H1 (cell line): Measurements from ENCODE around the gene SLC8A1. TPM values are rescaled to one million over a fixed set of nuclear protein-coding genes. Genes with fewer than 3 reads are reported as not detected.

Experiments
- CTCF ChIA-PET: fragments of 300-600 bp; sonication (Branson Sonifier 250); formaldehyde crosslinking; loops from one replicate; lab custom pipeline; 2021; ENCODE audit not compliant: partially characterized antibody; lab: Charles Lee
- POLR2A ChIA-PET: fragments of 300-600 bp; sonication (Branson Sonifier 250); formaldehyde crosslinking; loops from one replicate; lab custom pipeline; 2021; ENCODE audit warnings: inconsistent platforms; ENCODE audit not compliant: partially characterized antibody; lab: Charles Lee
- DNase-seq, 2 experiments: peaks; one replicate each; pipeline versions ENCODE4 v3.0.0 to v3.0.0-alpha.2; 2010 to 2022; ENCODE audit warnings: low spot score in 2 of 2, low read depth in 1 of 2, mixed read lengths in 1 of 2
- FAIRE-seq: peaks from 2 replicates; lab custom pipeline; 2011; peaks lifted over from hg19 to GRCh38; lab: Jason Lieb, UNC
- H2AFZ ChIP-seq: 2 replicates; pipeline ENCODE4 v1.8.1; 2012; ENCODE audit warnings: low read length, inconsistent platforms
- H2AK5ac ChIP-seq: 2 replicates; pipeline ENCODE4 v1.6.1; 2013; ENCODE audit warnings: low read depth, low read length
- H2BK120ac ChIP-seq: replicated peaks from 2 replicates; pipeline ENCODE3; 2013; ENCODE audit warnings: low read depth, low read length, inconsistent platforms
- H2BK12ac ChIP-seq: 2 replicates; pipeline ENCODE4 v1.6.1; 2013; ENCODE audit warnings: low read depth, low read length
- H2BK15ac ChIP-seq: 2 replicates; pipeline ENCODE4 v1.6.1; 2013; ENCODE audit warnings: low read length
- H2BK20ac ChIP-seq: 2 replicates; pipeline ENCODE4 v1.6.1; 2013; ENCODE audit warnings: low read length
- H2BK5ac ChIP-seq: 2 replicates; pipeline ENCODE4 v1.6.1; 2013; ENCODE audit warnings: low read depth, low read length
- H3K14ac ChIP-seq: 2 replicates; pipeline ENCODE4 v1.6.1; 2013; ENCODE audit warnings: inconsistent platforms; ENCODE audit not compliant: insufficient read length
- H3K18ac ChIP-seq: 2 replicates; pipeline ENCODE4 v1.6.1; 2013; ENCODE audit warnings: low read length; ENCODE audit errors: extremely low read depth
- H3K23ac ChIP-seq: 2 replicates; pipeline ENCODE4 v1.6.1; 2013; ENCODE audit warnings: inconsistent platforms; ENCODE audit not compliant: insufficient read length
- H3K23me2 ChIP-seq: 2 replicates; pipeline ENCODE4 v1.6.1; 2013; ENCODE audit warnings: low read depth, low read length
- H3K27ac ChIP-seq: 2 replicates; pipeline ENCODE4 v1.6.1; 2011; ENCODE audit warnings: low read depth, low read length, inconsistent platforms
- H3K27me3 ChIP-seq, 4 experiments: replicated peaks in 1 of 4; 1 replicate in 1 of 4; 2 replicates in 3 of 4; pipeline versions ENCODE4 v1.6.1 to v1.8.1; 2011 to 2013; ENCODE audit warnings: low read length in 3 of 4, mild to moderate bottlenecking in 3 of 4, inconsistent platforms in 2 of 4, mixed read lengths in 2 of 4, moderate library complexity in 1 of 4; ENCODE audit not compliant: control insufficient read depth in 3 of 4, insufficient read depth in 3 of 4; ENCODE audit errors: extremely low read depth in 1 of 4
- H3K36me3 ChIP-seq, 4 experiments: 2 replicates each; pipeline versions ENCODE4 v1.6.1 to v1.8.1; 2011 to 2013; ENCODE audit warnings: mild to moderate bottlenecking in 4 of 4, low read length in 3 of 4, moderate library complexity in 2 of 4, control low read depth in 1 of 4, inconsistent platforms in 1 of 4; ENCODE audit not compliant: insufficient read depth in 4 of 4, control insufficient read depth in 2 of 4
- H3K4ac ChIP-seq: replicated peaks from 2 replicates; pipeline ENCODE3; 2013; ENCODE audit warnings: low read length, low read depth, mixed read lengths, inconsistent platforms; ENCODE audit not compliant: insufficient read length
- H3K4me1 ChIP-seq, 4 experiments: replicated peaks in 1 of 4; 1 replicate in 1 of 4; 2 replicates in 3 of 4; pipeline versions ENCODE4 v1.6.1 to v1.8.1; 2011 to 2013; ENCODE audit warnings: low read length in 3 of 4, inconsistent platforms in 2 of 4, mixed read lengths in 1 of 4; ENCODE audit not compliant: insufficient read depth in 4 of 4, control insufficient read depth in 3 of 4
- H3K4me2 ChIP-seq, 2 experiments: 2 replicates each; pipeline versions ENCODE4 v1.6.1 to v1.8.1; 2011 to 2013; ENCODE audit warnings: low read depth in 2 of 2, low read length in 2 of 2, control low read depth in 1 of 2, inconsistent platforms in 1 of 2, mild to moderate bottlenecking in 1 of 2; ENCODE audit not compliant: insufficient read depth in 1 of 2
- H3K4me3 ChIP-seq, 4 experiments: fragments of 200-600, 300-600 bp in 1 of 4; sonication (generic), shearing (Covaris generic), sonication (Bioruptor Twin) in 1 of 4; 2 replicates each; pipeline versions ENCODE4 v1.5.1 to v1.8.1; 2011 to 2016; ENCODE audit warnings: low read length in 4 of 4, low read depth in 3 of 4, control low read depth in 2 of 4, inconsistent platforms in 2 of 4, mild to moderate bottlenecking in 2 of 4, mixed read lengths in 1 of 4, moderate library complexity in 1 of 4; ENCODE audit not compliant: insufficient read depth in 2 of 4; ENCODE audit errors: extremely low read depth in 1 of 4
- H3K56ac ChIP-seq: replicated peaks from 2 replicates; pipeline ENCODE3; 2013; ENCODE audit warnings: low read depth, mild to moderate bottlenecking, mixed read lengths, low read length, inconsistent platforms; ENCODE audit not compliant: insufficient read length
- H3K79me1 ChIP-seq: 2 replicates; pipeline ENCODE4 v1.6.1; 2013; ENCODE audit warnings: low read depth, low read length, control low read depth
- H3K79me2 ChIP-seq, 2 experiments: 2 replicates each; pipeline versions ENCODE4 v1.6.1 to v1.8.1; 2012 to 2013; ENCODE audit warnings: low read length in 2 of 2, mild to moderate bottlenecking in 2 of 2, inconsistent platforms in 1 of 2; ENCODE audit not compliant: insufficient read depth in 2 of 2, control insufficient read depth in 1 of 2
- H3K9ac ChIP-seq, 4 experiments: replicated peaks in 1 of 4; 1 replicate in 1 of 4; 2 replicates in 3 of 4; pipeline versions ENCODE4 v1.6.1 to v1.8.1; 2011 to 2013; ENCODE audit warnings: low read depth in 3 of 4, low read length in 3 of 4, control low read depth in 2 of 4, mild to moderate bottlenecking in 2 of 4, moderate library complexity in 2 of 4, inconsistent platforms in 1 of 4; ENCODE audit errors: extremely low read depth in 1 of 4
- H3K9me3 ChIP-seq, 2 experiments: 2 replicates each; pipeline versions ENCODE4 v1.6.1 to v1.8.1; 2012 to 2013; ENCODE audit warnings: mild to moderate bottlenecking in 2 of 2, moderate library complexity in 2 of 2, control low read depth in 1 of 2, inconsistent platforms in 1 of 2, low read depth in 1 of 2, low read length in 1 of 2, mixed read lengths in 1 of 2; ENCODE audit not compliant: insufficient read depth in 2 of 2
- H4K20me1 ChIP-seq, 2 experiments: replicated peaks in 1 of 2; 2 replicates each; pipeline versions ENCODE3 to v1.8.1; 2011 to 2013; ENCODE audit warnings: inconsistent platforms in 2 of 2, low read length in 2 of 2, mild to moderate bottlenecking in 1 of 2; ENCODE audit not compliant: insufficient read depth in 2 of 2, control insufficient read depth in 1 of 2
- H4K5ac ChIP-seq: 2 replicates; pipeline ENCODE4 v1.6.1; 2013; ENCODE audit warnings: low read length, low read depth, mixed read lengths, inconsistent platforms; ENCODE audit not compliant: insufficient read length
- H4K8ac ChIP-seq: 2 replicates; pipeline ENCODE4 v1.8.0; 2013; ENCODE audit warnings: mild to moderate bottlenecking, moderate library complexity, low read length, inconsistent platforms; ENCODE audit not compliant: insufficient read depth; ENCODE audit errors: extremely low read depth
- H4K91ac ChIP-seq: replicated peaks from 2 replicates; pipeline ENCODE3; 2013; ENCODE audit warnings: low read length, mixed read lengths, inconsistent platforms; ENCODE audit not compliant: insufficient read length
- ATF3 ChIP-seq: IDR thresholded peaks from 2 replicates; pipeline ENCODE4 v1.6.1; 2011; ENCODE audit warnings: low read depth, mild to moderate bottlenecking, low read length; ENCODE audit not compliant: insufficient read depth
- PHF8 ChIP-seq: fragments of 200-600 bp; sonication (generic); conservative IDR thresholded peaks from 2 replicates; pipeline ENCODE4 v1.7.1; 2012; ENCODE audit warnings: low read depth, mild to moderate bottlenecking, inconsistent platforms, low read length, moderate library complexity
- POLR2AphosphoS5 ChIP-seq: IDR thresholded peaks from 2 replicates; pipeline ENCODE4 v1.6.1; 2011; ENCODE audit warnings: low read depth, low read length
- TEAD4 ChIP-seq: IDR thresholded peaks from 2 replicates; pipeline ENCODE4 v1.6.1; 2012; ENCODE audit warnings: low read depth, low read length, inconsistent platforms, mixed read lengths
- YY1 ChIP-seq: IDR thresholded peaks from 2 replicates; pipeline ENCODE4 v1.6.1; 2011; ENCODE audit warnings: low read depth, mild to moderate bottlenecking, low read length
- WGBS, 2 experiments: shearing (Covaris generic) in 1 of 2; methylation state at CpG; one replicate each; pipeline versions ENCODE4 v1.1.6 to v1.1.7; 2013 to 2015; ENCODE audit warnings: low lambda C conversion rate in 2 of 2, mixed read lengths in 2 of 2, inconsistent platforms in 1 of 2, low coverage in 1 of 2, missing lambda C conversion rate in 1 of 2; ENCODE audit not compliant: insufficient replicate concordance in 2 of 2, insufficient coverage in 1 of 2, insufficient read length in 1 of 2; ENCODE audit errors: extremely low coverage in 1 of 2, missing lambda C conversion rate in 1 of 2; 5-methylcytosine and 5-hydroxymethylcytosine counted together
- polyA plus RNA-seq, 7 experiments: library from polyadenylated mRNA; depleted of rRNA in 3 of 7; stranded (reverse) in 5 of 7; unstranded in 2 of 7; fragments of >200 nt in 5 of 7; fragments of 200-250 nt in 2 of 7; gene quantifications; 1 replicate in 5 of 7; 2 replicates in 1 of 7; 4 replicates in 1 of 7; pipeline versions ENCODE4 v1.2.1 to v1.2.3, GENCODE V29; 2011 to 2013; ENCODE audit warnings: missing spikeins in 2 of 7, mixed read lengths in 2 of 7
- total RNA-seq: library from RNA; stranded (reverse); fragmentation: NEBNext Ultra II Directional; extraction: Animal tissue kit (Norgen Biotek cat#: 25700); gene quantifications from 2 replicates; pipeline ENCODE4 v1.2.1, GENCODE V29; 2021

Gene SLC8A1
- total and polyA plus RNA-seq, 2 of the 8 experiments (the other 6 are each of a cell fraction or from before 2014, with no cell fraction given) = 0.68 to 3.6 TPM

GRCh38 chr2:40355451-40355850 is 96.4 kb downstream of the SLC8A1 start:
- Histone ChIP-seq H4K5ac (no peak overlapping the region), H4K91ac (no peak overlapping the region), H3K4me3 (no peak overlapping the region), H2BK120ac (no peak overlapping the region), H3K4ac (no peak overlapping the region), H3K23ac (no peak overlapping the region), H2BK12ac (no peak overlapping the region), H3K4me2 (no peak overlapping the region), H2BK20ac (no peak overlapping the region), H3K27me3 (no peaks in the 10 kb centered on the region; a peak in 1 of 7 replicates), H3K18ac (no peak overlapping the region), H2BK5ac (no peak overlapping the region), H3K27ac (no peak overlapping the region), H4K20me1 (no peaks in the 10 kb centered on the region), H3K36me3 (no peaks in the 10 kb centered on the region), H3K79me2 (no peaks in the 10 kb centered on the region), H3K23me2 (no peaks in the 10 kb centered on the region), H2AFZ (no peak overlapping the region), H3K4me1 (no peaks in the 10 kb centered on the region), H3K9me3 (no peaks in the 10 kb centered on the region), H2AK5ac (no peak overlapping the region), H4K8ac (no peak overlapping the region), H3K79me1 (no peaks in the 10 kb centered on the region), H3K56ac (no peak overlapping the region), H3K9ac (no peak overlapping the region), H3K14ac (no peak overlapping the region), H2BK15ac (no peak overlapping the region)
- FAIRE-seq = no peak
- POLR2A ChIA-PET = no interaction called here
- no peak for DNase-seq
- TF ChIP-seq TEAD4 = no peak
- TF ChIP-seq PHF8 = no peak
- TF ChIP-seq YY1 = no peak
- TF ChIP-seq POLR2AphosphoS5 = no peak
- TF ChIP-seq ATF3 = no peak
- whole genome bisulfite sequencing, 2 experiments = 86% methylated on average over 3 of the region's 3 CpGs; no CpG with 5 or more reads in 1 of the 2 experiments
- CTCF ChIA-PET = interaction anchor here (0.9 kb wide), 1 partner anchor 199 kb away, joined by 4 read pairs; no protein-coding TSS in a partner anchor
